Measurements from ENCODE around the gene GJA1. TPM values are rescaled to one million over a fixed set of nuclear protein-coding genes. Genes with fewer than 3 reads are reported as not detected.

Gene GJA1
- total and polyA plus RNA-seq, 2 experiments from 2014 or later, result 86.0 to 248 TPM

- Histone ChIP-seq H3K36me3 (replicated peaks; ENCODE audit: insufficient read depth, low read depth) (no peaks in the 10 kb centered on the region), H3K9me2 (replicated peaks; ENCODE audit: insufficient read depth) (no peaks in the 10 kb centered on the region), H4K20me1 (ENCODE audit: insufficient read depth, poor library complexity, severe bottlenecking) (peaks cover 24% of the 10 kb centered on the region), H3K27ac (peak overlapping the region; percentile 90), H3K4me3 (peak overlapping the region; percentile 72), H3K4me1 (ENCODE audit: insufficient read depth) (no peaks in the 10 kb centered on the region), H3K27me3 (no peaks in the 10 kb centered on the region), H2AFZ (peak overlapping the region; percentile 32), H3K9me3 (ENCODE audit: low read depth) (no peaks in the 10 kb centered on the region), H3K79me2 (peaks cover 74% of the 10 kb centered on the region), H3K4me2 (peak overlapping the region; percentile 77)
- WGBS (ENCODE audit: low lambda C conversion rate, missing lambda C conversion rate), result 5% methylated on average over 18 of the region's 18 CpGs
- no peak for TF ChIP-seq EZH2phosphoT487 (IDR thresholded peaks at IDR 0.05; ENCODE audit: low read depth, severe bottlenecking, unreplicated experiment)
- TF ChIP-seq CTCF (IDR thresholded peaks at IDR 0.05; ENCODE audit: poor library complexity), result no peak
- TF ChIP-seq EZH2 (IDR thresholded peaks at IDR 0.05; ENCODE audit: borderline replicate concordance), result no peak
- peak; percentile 26 for DNase-seq (ENCODE audit: low spot score)
These were observed 2.6 kb downstream of the GJA1 start for GRCh38 chr6:121437851-121438651.

GRCh38 chr6:121438869-121439268 is 3.4 kb downstream of the GJA1 start:
- no peaks in the 10 kb centered on the region for H3K27me3 ChIP-seq
- no peak overlapping the region for H2AFZ ChIP-seq
- peaks cover 31% of the 10 kb centered on the region for H4K20me1 ChIP-seq (ENCODE audit: insufficient read depth, poor library complexity, severe bottlenecking)
- H3K27ac ChIP-seq, result peak overlapping the region; percentile 90
- TF ChIP-seq EZH2phosphoT487 (IDR thresholded peaks at IDR 0.05; ENCODE audit: low read depth, severe bottlenecking, unreplicated experiment), result no peak
- no peak for TF ChIP-seq EZH2 (IDR thresholded peaks at IDR 0.05; ENCODE audit: borderline replicate concordance)
- TF ChIP-seq CTCF (IDR thresholded peaks at IDR 0.05; ENCODE audit: poor library complexity), result no peak
- DNase-seq (ENCODE audit: low spot score), result no peak
- 48% methylated on average over 3 of the region's 3 CpGs for WGBS (ENCODE audit: low lambda C conversion rate, missing lambda C conversion rate)
- no peaks in the 10 kb centered on the region for H3K36me3 ChIP-seq (replicated peaks; ENCODE audit: insufficient read depth, low read depth)
- H3K4me3 ChIP-seq, result peak overlapping the region; percentile 72
- peaks cover 83% of the 10 kb centered on the region for H3K79me2 ChIP-seq
- no peaks in the 10 kb centered on the region for H3K9me2 ChIP-seq (replicated peaks; ENCODE audit: insufficient read depth)
- H3K4me1 ChIP-seq (ENCODE audit: insufficient read depth), result no peaks in the 10 kb centered on the region
- H3K9me3 ChIP-seq (ENCODE audit: low read depth), result no peaks in the 10 kb centered on the region
- H3K4me2 ChIP-seq, result peak overlapping the region; percentile 77

- no peak for DNase-seq (ENCODE audit: low spot score)
- no peaks in the 10 kb centered on the region for H3K4me1 ChIP-seq (ENCODE audit: insufficient read depth)
These were observed 4.0 kb downstream of the GJA1 start for GRCh38 chr6:121439475-121439874.

More at GRCh38 chr6:121439475-121439874, 4.0 kb downstream of the GJA1 start:
- TF ChIP-seq EZH2phosphoT487 (IDR thresholded peaks at IDR 0.05; ENCODE audit: low read depth, severe bottlenecking, unreplicated experiment), result no peak
- no peak for TF ChIP-seq CTCF (IDR thresholded peaks at IDR 0.05; ENCODE audit: poor library complexity)
- no peak for TF ChIP-seq EZH2 (IDR thresholded peaks at IDR 0.05; ENCODE audit: borderline replicate concordance)
- Histone ChIP-seq H3K27ac (peak overlapping the region; percentile 90), H3K27me3 (no peaks in the 10 kb centered on the region), H2AFZ (no peak overlapping the region), H3K79me2 (peaks cover 89% of the 10 kb centered on the region), H3K9me2 (replicated peaks; ENCODE audit: insufficient read depth) (no peaks in the 10 kb centered on the region), H3K4me3 (no peak overlapping the region), H3K4me2 (peak overlapping the region; percentile 77), H3K9me3 (ENCODE audit: low read depth) (no peaks in the 10 kb centered on the region), H4K20me1 (ENCODE audit: insufficient read depth, poor library complexity, severe bottlenecking) (peaks cover 36% of the 10 kb centered on the region), H3K36me3 (replicated peaks; ENCODE audit: insufficient read depth, low read depth) (no peaks in the 10 kb centered on the region)
